ENCODE data around the gene KCNIP1.

- no peak for TF ChIP-seq CTCF (IDR thresholded peaks at IDR 0.05)
- no peak for TF ChIP-seq POLR2AphosphoS5 (IDR thresholded peaks at IDR 0.05)
- TF ChIP-seq EP300 (IDR thresholded peaks at IDR 0.05): no peak
Observed at GRCh38 chr5:170510559-170510958, 6.7 kb downstream of the KCNIP1 start.
